Type B pancreatic cell (in vitro differentiated cells): ENCODE data around the gene SPEG. TPM values are rescaled to one million over a fixed set of nuclear protein-coding genes. Genes with fewer than 3 reads are reported as not detected.

Experiments
- DNase-seq: peaks from one replicate; pipeline ENCODE4 v3.0.0; 2021; ENCODE audit warnings: mixed read lengths; ENCODE audit not compliant: unreplicated experiment; ENCODE audit errors: extremely low spot score
- H3K27ac Mint-ChIP-seq: 2 replicates; pipeline ENCODE4 v1.8.0; 2021; ENCODE audit warnings: mild to moderate bottlenecking, mixed read lengths
- H3K27me3 Mint-ChIP-seq: 2 replicates; pipeline ENCODE4 v1.8.0; 2021; ENCODE audit warnings: mixed read lengths
- H3K36me3 Mint-ChIP-seq: 2 replicates; pipeline ENCODE4 v1.8.0; 2021; ENCODE audit warnings: mixed read lengths
- H3K4me1 Mint-ChIP-seq: one replicate; pipeline ENCODE4 v1.8.0; 2021; ENCODE audit warnings: mixed read lengths; ENCODE audit not compliant: unreplicated experiment
- H3K4me3 Mint-ChIP-seq: 2 replicates; pipeline ENCODE4 v1.8.0; 2021; ENCODE audit warnings: mild to moderate bottlenecking, mixed read lengths
- H3K9me3 Mint-ChIP-seq: 2 replicates; pipeline ENCODE4 v1.8.0; 2021; ENCODE audit warnings: mixed read lengths
- CTCF ChIP-seq: fragments of 200-600 bp; sonication (generic); conservative IDR thresholded peaks from 2 replicates; pipeline ENCODE4 v1.5.0; 2021; ENCODE audit warnings: antibody characterized with exemption, mild to moderate bottlenecking
- total RNA-seq: library from RNA; stranded (reverse); gene quantifications from 2 replicates; pipeline ENCODE4 v1.2.1, GENCODE V29; 2021; ENCODE audit warnings: low replicate concordance

The SPEG gene
- total RNA-seq, 1 donor from 2014 or later, result 49.4 TPM

- no peaks in the 10 kb centered on the region for H3K9me3 Mint-ChIP-seq
- DNase-seq, result no peak
- no peaks in the 10 kb centered on the region for H3K36me3 Mint-ChIP-seq
- H3K27me3 Mint-ChIP-seq, result no peaks in the 10 kb centered on the region
- no peak for TF ChIP-seq CTCF
- peaks cover 6% of the 10 kb centered on the region for H3K4me1 Mint-ChIP-seq
- no peak overlapping the region for H3K4me3 Mint-ChIP-seq
- no peak overlapping the region for H3K27ac Mint-ChIP-seq
Observed at GRCh38 chr2:219464286-219465032, 29.8 kb downstream of the SPEG start.

GRCh38 chr2:219465659-219466561 lies 31.3 kb downstream of the SPEG start:
- peaks cover 2% of the 10 kb centered on the region for H3K4me1 Mint-ChIP-seq
- H3K4me3 Mint-ChIP-seq, result no peak overlapping the region
- H3K27me3 Mint-ChIP-seq, result no peaks in the 10 kb centered on the region
- no peak for TF ChIP-seq CTCF
- H3K36me3 Mint-ChIP-seq, result no peaks in the 10 kb centered on the region
- no peak overlapping the region for H3K27ac Mint-ChIP-seq
- no peaks in the 10 kb centered on the region for H3K9me3 Mint-ChIP-seq
- no peak for DNase-seq

- no peaks in the 10 kb centered on the region for H3K9me3 Mint-ChIP-seq
- peaks cover 6% of the 10 kb centered on the region for H3K4me1 Mint-ChIP-seq
- H3K4me3 Mint-ChIP-seq, result no peak overlapping the region
- no peak for TF ChIP-seq CTCF
- no peak for DNase-seq
- no peak overlapping the region for H3K27ac Mint-ChIP-seq
- no peaks in the 10 kb centered on the region for H3K36me3 Mint-ChIP-seq
- H3K27me3 Mint-ChIP-seq, result no peaks in the 10 kb centered on the region
Observed at GRCh38 chr2:219466816-219467735, 32.4 kb downstream of the SPEG start.

GRCh38 chr2:219467736-219468075 lies 33.1 kb downstream of the SPEG start:
- Mint-ChIP-seq H3K4me3 (no peak overlapping the region), H3K36me3 (no peaks in the 10 kb centered on the region), H3K27me3 (no peaks in the 10 kb centered on the region), H3K27ac (no peak overlapping the region), H3K4me1 (peaks cover 6% of the 10 kb centered on the region), H3K9me3 (no peaks in the 10 kb centered on the region)
- no peak for DNase-seq
- TF ChIP-seq CTCF, result no peak

- DNase-seq, result no peak
- no peak for TF ChIP-seq CTCF
- no peaks in the 10 kb centered on the region for H3K27me3 Mint-ChIP-seq
- H3K36me3 Mint-ChIP-seq, result no peaks in the 10 kb centered on the region
- no peaks in the 10 kb centered on the region for H3K9me3 Mint-ChIP-seq
- H3K4me3 Mint-ChIP-seq, result no peak overlapping the region
- H3K27ac Mint-ChIP-seq, result no peak overlapping the region
- H3K4me1 Mint-ChIP-seq, result peaks cover 6% of the 10 kb centered on the region
Observed at GRCh38 chr2:219468410-219469185, 34.0 kb downstream of the SPEG start.
